HepG2 (cell line): ENCODE measurements around the gene ERO1A. TPM values are rescaled to one million over a fixed set of nuclear protein-coding genes. Genes with fewer than 3 reads are reported as not detected.

Source experiments
- CAMTA2 ChIP-seq: sonication (generic); formaldehyde crosslinking; IDR thresholded peaks from 2 replicates; pipeline ENCODE4 v1.4.0; 2020; ENCODE audit warnings: mild to moderate bottlenecking, missing genetic modification reagents, borderline replicate concordance
- HMGA1 ChIP-seq: sonication (generic); formaldehyde crosslinking; conservative IDR thresholded peaks from 2 replicates; pipeline ENCODE4 v1.4.0; 2020; ENCODE audit warnings: missing genetic modification reagents
- IRX3 ChIP-seq: sonication (generic); formaldehyde crosslinking; IDR thresholded peaks from 2 replicates; pipeline ENCODE4 v1.8.1; 2023; ENCODE audit warnings: mild to moderate bottlenecking, low read depth, missing genetic modification reagents, borderline replicate concordance
- PHF20 ChIP-seq: sonication (generic); formaldehyde crosslinking; IDR thresholded peaks from 2 replicates; pipeline ENCODE4 v1.5.0; 2020; ENCODE audit warnings: mild to moderate bottlenecking, missing genetic modification reagents
- RAD51 ChIP-seq: fragments of 450-650 bp; IDR thresholded peaks from 2 replicates; pipeline ENCODE4 v1.6.1; 2016; ENCODE audit warnings: borderline replicate concordance
- RFXANK ChIP-seq: IDR thresholded peaks from 2 replicates; pipeline ENCODE4 v1.6.1; 2016
- TOPORS ChIP-seq: sonication (generic); formaldehyde crosslinking; IDR thresholded peaks from 2 replicates; pipeline ENCODE4 v1.8.0; 2023; ENCODE audit warnings: mild to moderate bottlenecking, missing genetic modification reagents
- ZNF138 ChIP-seq: sonication (generic); formaldehyde crosslinking; IDR thresholded peaks from 2 replicates; pipeline ENCODE4 v1.5.0; 2020; ENCODE audit warnings: mild to moderate bottlenecking, low read depth, missing genetic modification reagents
- ZNF207 ChIP-seq: fragments of 450-650 bp; IDR thresholded peaks from 2 replicates; pipeline ENCODE4 v1.6.1; 2016; ENCODE audit warnings: antibody characterized with exemption, borderline replicate concordance
- polyA plus RNA-seq, 8 experiments: library from polyadenylated mRNA; depleted of rRNA in 3 of 8; stranded (reverse) in 7 of 8; unstranded in 1 of 8; fragments of >200 nt; fragmentation: Illumina TruSeq in 4 of 8; extraction: Trizol in 4 of 8; gene quantifications; 2 replicates each; pipeline versions ENCODE4 v1.2.1 to v1.2.3, GENCODE V29; 2011 to 2016; ENCODE audit warnings: low read depth in 4 of 8, missing spikeins in 1 of 8, mixed read lengths in 1 of 8; ENCODE audit not compliant: insufficient read depth in 1 of 8
- total RNA-seq, 5 experiments: library from RNA; depleted of rRNA; stranded (reverse); fragments of >200 nt; fragmentation: Illumina TruSeq; extraction: Trizol; gene quantifications; 2 replicates each; pipeline ENCODE4 v1.2.3, GENCODE V29; 2016; ENCODE audit warnings: low read depth in 1 of 5
- TF ChIP-seq, protein P1 (sequence below): sonication (generic); formaldehyde crosslinking; IDR thresholded peaks from 2 replicates; pipeline ENCODE4 v1.4.0; 2020; ENCODE audit warnings: missing genetic modification reagents, borderline replicate concordance
- TF ChIP-seq, protein P2 (sequence below): sonication (generic); formaldehyde crosslinking; conservative IDR thresholded peaks from 2 replicates; pipeline ENCODE4 v1.4.0; 2020; ENCODE audit warnings: missing genetic modification reagents
- TF ChIP-seq, protein P3 (sequence below): sonication (generic); formaldehyde crosslinking; IDR thresholded peaks from 2 replicates; pipeline ENCODE4 v1.5.0; 2020; ENCODE audit warnings: mild to moderate bottlenecking, low read depth, missing genetic modification reagents, borderline replicate concordance
- TF ChIP-seq, protein P4 (sequence below): sonication (generic); formaldehyde crosslinking; conservative IDR thresholded peaks from 2 replicates; pipeline ENCODE4 v1.8.0; 2022; ENCODE audit warnings: missing genetic modification reagents
- TF ChIP-seq, protein P5 (sequence below): sonication (generic); formaldehyde crosslinking; IDR thresholded peaks from 2 replicates; pipeline ENCODE4 v1.9.0; 2021; ENCODE audit warnings: missing genetic modification reagents, mild to moderate bottlenecking, borderline replicate concordance
- TF ChIP-seq, protein P6 (sequence below): IDR thresholded peaks from 2 replicates; pipeline ENCODE4 v1.6.1; 2016
- TF ChIP-seq, protein P7 (sequence below): sonication (generic); formaldehyde crosslinking; IDR thresholded peaks from 2 replicates; pipeline ENCODE4 v1.5.0; 2020; ENCODE audit warnings: mild to moderate bottlenecking, missing genetic modification reagents, borderline replicate concordance

Gene ERO1A
- total and polyA plus RNA-seq, 2 of the 13 experiments (the other 11 are each of a cell fraction or from before 2014, with no cell fraction given): 60.3 to 137 TPM

DNA sequence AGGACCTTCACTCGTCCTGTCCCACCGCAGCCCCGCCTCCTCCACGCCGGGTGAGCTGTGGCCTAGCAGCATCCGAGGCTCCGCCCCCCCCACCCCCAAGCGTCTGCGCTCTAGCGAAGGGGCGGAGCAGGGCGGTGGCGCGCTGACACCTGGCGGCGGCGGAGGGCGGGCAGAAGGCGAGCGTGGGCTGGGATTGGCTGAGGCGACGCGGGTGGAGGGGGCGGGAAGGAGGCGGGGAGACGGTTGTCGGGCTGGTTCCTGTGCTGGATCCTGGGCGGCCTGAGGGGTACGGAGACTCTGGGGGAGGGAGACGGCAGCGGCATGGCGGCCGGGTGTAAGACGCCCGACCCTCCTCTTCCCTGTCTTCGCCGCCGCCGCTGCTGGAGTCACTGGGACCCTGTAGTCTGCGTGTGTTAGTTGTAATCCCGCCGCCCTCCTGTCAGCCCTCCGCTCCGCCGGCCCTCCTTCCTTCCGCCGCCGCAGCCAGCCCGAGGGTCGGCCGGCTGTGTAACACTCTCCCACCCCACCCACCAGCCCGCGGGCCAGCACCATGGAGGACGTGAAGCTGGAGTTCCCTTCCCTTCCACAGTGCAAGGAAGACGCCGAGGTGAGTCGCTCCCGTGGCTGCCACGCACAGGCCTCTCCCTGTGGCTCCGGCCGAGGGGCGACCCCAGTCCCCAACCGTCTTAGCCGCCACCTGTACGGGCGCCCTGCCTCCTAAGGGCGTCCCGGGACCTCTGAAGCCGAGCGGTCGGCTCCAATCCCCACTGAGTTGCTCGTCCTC lies 34.8 kb upstream of the ERO1A start, which contains the start of gene STYX (continued):
- TF ChIP-seq, protein P1, sequence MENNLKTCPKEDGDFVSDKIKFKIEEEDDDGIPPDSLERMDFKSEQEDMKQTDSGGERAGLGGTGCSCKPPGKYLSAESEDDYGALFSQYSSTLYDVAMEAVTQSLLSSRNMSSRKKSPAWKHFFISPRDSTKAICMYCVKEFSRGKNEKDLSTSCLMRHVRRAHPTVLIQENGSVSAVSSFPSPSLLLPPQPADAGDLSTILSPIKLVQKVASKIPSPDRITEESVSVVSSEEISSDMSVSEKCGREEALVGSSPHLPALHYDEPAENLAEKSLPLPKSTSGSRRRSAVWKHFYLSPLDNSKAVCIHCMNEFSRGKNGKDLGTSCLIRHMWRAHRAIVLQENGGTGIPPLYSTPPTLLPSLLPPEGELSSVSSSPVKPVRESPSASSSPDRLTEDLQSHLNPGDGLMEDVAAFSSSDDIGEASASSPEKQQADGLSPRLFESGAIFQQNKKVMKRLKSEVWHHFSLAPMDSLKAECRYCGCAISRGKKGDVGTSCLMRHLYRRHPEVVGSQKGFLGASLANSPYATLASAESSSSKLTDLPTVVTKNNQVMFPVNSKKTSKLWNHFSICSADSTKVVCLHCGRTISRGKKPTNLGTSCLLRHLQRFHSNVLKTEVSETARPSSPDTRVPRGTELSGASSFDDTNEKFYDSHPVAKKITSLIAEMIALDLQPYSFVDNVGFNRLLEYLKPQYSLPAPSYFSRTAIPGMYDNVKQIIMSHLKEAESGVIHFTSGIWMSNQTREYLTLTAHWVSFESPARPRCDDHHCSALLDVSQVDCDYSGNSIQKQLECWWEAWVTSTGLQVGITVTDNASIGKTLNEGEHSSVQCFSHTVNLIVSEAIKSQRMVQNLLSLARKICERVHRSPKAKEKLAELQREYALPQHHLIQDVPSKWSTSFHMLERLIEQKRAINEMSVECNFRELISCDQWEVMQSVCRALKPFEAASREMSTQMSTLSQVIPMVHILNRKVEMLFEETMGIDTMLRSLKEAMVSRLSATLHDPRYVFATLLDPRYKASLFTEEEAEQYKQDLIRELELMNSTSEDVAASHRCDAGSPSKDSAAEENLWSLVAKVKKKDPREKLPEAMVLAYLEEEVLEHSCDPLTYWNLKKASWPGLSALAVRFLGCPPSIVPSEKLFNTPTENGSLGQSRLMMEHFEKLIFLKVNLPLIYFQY: no peak
- TF ChIP-seq RFXANK (CRISPR knock-in tag): peak; percentile 9; the same call in 1 of the 2 replicates
- no peak for TF ChIP-seq HMGA1 (CRISPR knock-in tag)
- no peak for TF ChIP-seq RAD51
- no peak for TF ChIP-seq PHF20 (CRISPR knock-in tag)
- TF ChIP-seq, protein P2, sequence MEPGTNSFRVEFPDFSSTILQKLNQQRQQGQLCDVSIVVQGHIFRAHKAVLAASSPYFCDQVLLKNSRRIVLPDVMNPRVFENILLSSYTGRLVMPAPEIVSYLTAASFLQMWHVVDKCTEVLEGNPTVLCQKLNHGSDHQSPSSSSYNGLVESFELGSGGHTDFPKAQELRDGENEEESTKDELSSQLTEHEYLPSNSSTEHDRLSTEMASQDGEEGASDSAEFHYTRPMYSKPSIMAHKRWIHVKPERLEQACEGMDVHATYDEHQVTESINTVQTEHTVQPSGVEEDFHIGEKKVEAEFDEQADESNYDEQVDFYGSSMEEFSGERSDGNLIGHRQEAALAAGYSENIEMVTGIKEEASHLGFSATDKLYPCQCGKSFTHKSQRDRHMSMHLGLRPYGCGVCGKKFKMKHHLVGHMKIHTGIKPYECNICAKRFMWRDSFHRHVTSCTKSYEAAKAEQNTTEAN (CRISPR knock-in tag): no peak
- TF ChIP-seq, protein P3, sequence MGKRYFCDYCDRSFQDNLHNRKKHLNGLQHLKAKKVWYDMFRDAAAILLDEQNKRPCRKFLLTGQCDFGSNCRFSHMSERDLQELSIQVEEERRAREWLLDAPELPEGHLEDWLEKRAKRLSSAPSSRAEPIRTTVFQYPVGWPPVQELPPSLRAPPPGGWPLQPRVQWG (CRISPR knock-in tag): no peak
- no peak for TF ChIP-seq ZNF207
- TF ChIP-seq IRX3: no peak
- TF ChIP-seq, protein P4, sequence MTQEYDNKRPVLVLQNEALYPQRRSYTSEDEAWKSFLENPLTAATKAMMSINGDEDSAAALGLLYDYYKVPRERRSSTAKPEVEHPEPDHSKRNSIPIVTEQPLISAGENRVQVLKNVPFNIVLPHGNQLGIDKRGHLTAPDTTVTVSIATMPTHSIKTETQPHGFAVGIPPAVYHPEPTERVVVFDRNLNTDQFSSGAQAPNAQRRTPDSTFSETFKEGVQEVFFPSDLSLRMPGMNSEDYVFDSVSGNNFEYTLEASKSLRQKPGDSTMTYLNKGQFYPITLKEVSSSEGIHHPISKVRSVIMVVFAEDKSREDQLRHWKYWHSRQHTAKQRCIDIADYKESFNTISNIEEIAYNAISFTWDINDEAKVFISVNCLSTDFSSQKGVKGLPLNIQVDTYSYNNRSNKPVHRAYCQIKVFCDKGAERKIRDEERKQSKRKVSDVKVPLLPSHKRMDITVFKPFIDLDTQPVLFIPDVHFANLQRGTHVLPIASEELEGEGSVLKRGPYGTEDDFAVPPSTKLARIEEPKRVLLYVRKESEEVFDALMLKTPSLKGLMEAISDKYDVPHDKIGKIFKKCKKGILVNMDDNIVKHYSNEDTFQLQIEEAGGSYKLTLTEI: no peak
- TF ChIP-seq CAMTA2: no peak
- TF ChIP-seq, protein P5, sequence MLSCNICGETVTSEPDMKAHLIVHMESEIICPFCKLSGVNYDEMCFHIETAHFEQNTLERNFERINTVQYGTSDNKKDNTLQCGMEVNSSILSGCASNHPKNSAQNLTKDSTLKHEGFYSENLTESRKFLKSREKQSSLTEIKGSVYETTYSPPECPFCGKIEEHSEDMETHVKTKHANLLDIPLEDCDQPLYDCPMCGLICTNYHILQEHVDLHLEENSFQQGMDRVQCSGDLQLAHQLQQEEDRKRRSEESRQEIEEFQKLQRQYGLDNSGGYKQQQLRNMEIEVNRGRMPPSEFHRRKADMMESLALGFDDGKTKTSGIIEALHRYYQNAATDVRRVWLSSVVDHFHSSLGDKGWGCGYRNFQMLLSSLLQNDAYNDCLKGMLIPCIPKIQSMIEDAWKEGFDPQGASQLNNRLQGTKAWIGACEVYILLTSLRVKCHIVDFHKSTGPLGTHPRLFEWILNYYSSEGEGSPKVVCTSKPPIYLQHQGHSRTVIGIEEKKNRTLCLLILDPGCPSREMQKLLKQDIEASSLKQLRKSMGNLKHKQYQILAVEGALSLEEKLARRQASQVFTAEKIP (CRISPR knock-in tag): no peak
- TF ChIP-seq, protein P6, sequence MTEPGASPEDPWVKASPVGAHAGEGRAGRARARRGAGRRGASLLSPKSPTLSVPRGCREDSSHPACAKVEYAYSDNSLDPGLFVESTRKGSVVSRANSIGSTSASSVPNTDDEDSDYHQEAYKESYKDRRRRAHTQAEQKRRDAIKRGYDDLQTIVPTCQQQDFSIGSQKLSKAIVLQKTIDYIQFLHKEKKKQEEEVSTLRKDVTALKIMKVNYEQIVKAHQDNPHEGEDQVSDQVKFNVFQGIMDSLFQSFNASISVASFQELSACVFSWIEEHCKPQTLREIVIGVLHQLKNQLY (CRISPR knock-in tag): no peak
- TF ChIP-seq, protein P7, sequence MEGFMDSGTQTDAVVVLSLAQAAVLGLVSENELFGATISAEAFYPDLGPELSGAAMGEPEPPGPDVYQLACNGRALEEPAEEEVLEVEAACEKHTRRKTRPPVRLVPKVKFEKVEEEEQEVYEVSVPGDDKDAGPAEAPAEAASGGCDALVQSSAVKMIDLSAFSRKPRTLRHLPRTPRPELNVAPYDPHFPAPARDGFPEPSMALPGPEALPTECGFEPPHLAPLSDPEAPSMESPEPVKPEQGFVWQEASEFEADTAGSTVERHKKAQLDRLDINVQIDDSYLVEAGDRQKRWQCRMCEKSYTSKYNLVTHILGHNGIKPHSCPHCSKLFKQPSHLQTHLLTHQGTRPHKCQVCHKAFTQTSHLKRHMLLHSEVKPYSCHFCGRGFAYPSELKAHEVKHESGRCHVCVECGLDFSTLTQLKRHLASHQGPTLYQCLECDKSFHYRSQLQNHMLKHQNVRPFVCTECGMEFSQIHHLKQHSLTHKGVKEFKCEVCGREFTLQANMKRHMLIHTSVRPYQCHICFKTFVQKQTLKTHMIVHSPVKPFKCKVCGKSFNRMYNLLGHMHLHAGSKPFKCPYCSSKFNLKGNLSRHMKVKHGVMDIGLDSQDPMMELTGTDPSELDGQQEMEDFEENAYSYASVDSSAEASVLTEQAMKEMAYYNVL: peak; percentile 48; the same call in 1 of the 2 replicates
- no peak for TF ChIP-seq TOPORS (CRISPR knock-in tag)
- TF ChIP-seq ZNF138 (CRISPR knock-in tag): no peak; the same call in 1 of the 2 replicates
